Hepatocyte (in vitro differentiated cells): ENCODE measurements around the gene MND1. TPM values are rescaled to one million over a fixed set of nuclear protein-coding genes. Genes with fewer than 3 reads are reported as not detected.

Source experiments
- DNase-seq: peaks from one replicate; pipeline ENCODE4 v3.0.0-alpha.2; 2016; ENCODE audit warnings: low spot score
- H2AFZ ChIP-seq: fragments of 200-600 bp; sonication (generic); 2 replicates; pipeline ENCODE4 v1.6.0; 2016; ENCODE audit warnings: antibody characterized with exemption, mild to moderate bottlenecking
- H3K27ac ChIP-seq: fragments of 200-600 bp; sonication (generic); 2 replicates; pipeline ENCODE4 v1.5.1; 2016; ENCODE audit warnings: mild to moderate bottlenecking
- H3K27me3 ChIP-seq: fragments of 200-600 bp; sonication (generic); 2 replicates; pipeline ENCODE4 v1.6.1; 2016
- H3K36me3 ChIP-seq: fragments of 200-600 bp; sonication (generic); replicated peaks from 2 replicates; pipeline ENCODE4 v1.5.1; 2016; ENCODE audit warnings: low read depth; ENCODE audit not compliant: insufficient read depth
- H3K4me1 ChIP-seq: fragments of 200-600 bp; sonication (generic); 2 replicates; pipeline ENCODE4 v1.5.1; 2016; ENCODE audit warnings: mild to moderate bottlenecking, moderate library complexity; ENCODE audit not compliant: insufficient read depth
- H3K4me2 ChIP-seq: fragments of 200-600 bp; sonication (generic); 2 replicates; pipeline ENCODE4 v1.6.0; 2016
- H3K4me3 ChIP-seq: fragments of 200-600 bp; sonication (generic); 2 replicates; pipeline ENCODE4 v1.5.1; 2016; ENCODE audit warnings: mild to moderate bottlenecking
- H3K79me2 ChIP-seq: fragments of 200-600 bp; sonication (generic); 2 replicates; pipeline ENCODE4 v1.6.0; 2017; ENCODE audit warnings: mild to moderate bottlenecking
- H3K9me2 ChIP-seq: fragments of 200-600 bp; sonication (generic); replicated peaks from 2 replicates; pipeline ENCODE4 v1.6.0; 2017; ENCODE audit warnings: mild to moderate bottlenecking; ENCODE audit not compliant: insufficient read depth
- H3K9me3 ChIP-seq: fragments of 200-600 bp; sonication (generic); 2 replicates; pipeline ENCODE4 v1.5.1; 2016; ENCODE audit warnings: low read depth, mild to moderate bottlenecking
- H4K20me1 ChIP-seq: fragments of 200-600 bp; sonication (generic); 2 replicates; pipeline ENCODE4 v1.6.0; 2016; ENCODE audit warnings: mild to moderate bottlenecking; ENCODE audit not compliant: insufficient read depth, poor library complexity, severe bottlenecking
- CTCF ChIP-seq: fragments of 200-600 bp; sonication (generic); IDR thresholded peaks from 2 replicates; pipeline ENCODE4 v1.5.1; 2016; ENCODE audit warnings: antibody characterized with exemption, mild to moderate bottlenecking; ENCODE audit not compliant: poor library complexity
- EZH2 ChIP-seq: fragments of 200-600 bp; sonication (generic); IDR thresholded peaks from 2 replicates; pipeline ENCODE4 v1.6.1; 2016; ENCODE audit warnings: antibody characterized with exemption, mild to moderate bottlenecking, borderline replicate concordance
- EZH2phosphoT487 ChIP-seq: fragments of 200-600 bp; sonication (generic); IDR thresholded peaks from one replicate; pipeline ENCODE4 v1.6.1; 2018; ENCODE audit warnings: antibody characterized with exemption, mild to moderate bottlenecking, low read depth, moderate library complexity; ENCODE audit not compliant: unreplicated experiment, severe bottlenecking
- WGBS: methylation state at CpG from one replicate; pipeline ENCODE4 v1.1.6; 2016; ENCODE audit warnings: low lambda C conversion rate; ENCODE audit errors: missing lambda C conversion rate; 5-methylcytosine and 5-hydroxymethylcytosine counted together
- polyA plus RNA-seq: library from polyadenylated mRNA; unstranded; fragments of >200 nt; fragmentation: Nextera tagmentation; extraction: Ambion mirVana; gene quantifications from 2 replicates; pipeline ENCODE4 v1.2.1, GENCODE V29; 2016
- total RNA-seq: library from RNA; depleted of rRNA; stranded (reverse); fragments of >200 nt; gene quantifications from 2 replicates; pipeline ENCODE4 v1.2.3, GENCODE V29; 2014

The MND1 gene
- total and polyA plus RNA-seq, 2 experiments from 2014 or later = 2.2 to 4.3 TPM

- Histone ChIP-seq H3K9me3 (no peaks in the 10 kb centered on the region), H2AFZ (no peak overlapping the region), H3K27ac (no peak overlapping the region), H3K36me3 (no peaks in the 10 kb centered on the region), H3K79me2 (no peaks in the 10 kb centered on the region), H3K4me1 (no peaks in the 10 kb centered on the region), H3K4me3 (no peak overlapping the region), H3K4me2 (no peak overlapping the region), H4K20me1 (no peaks in the 10 kb centered on the region), H3K9me2 (no peaks in the 10 kb centered on the region), H3K27me3 (no peaks in the 10 kb centered on the region)
- 71% methylated on average over 3 of the region's 3 CpGs for WGBS
- DNase-seq = no peak
- TF ChIP-seq EZH2 (no peak), CTCF (no peak), EZH2phosphoT487 (no peak)
Measured at GRCh38 chr4:153418558-153418957, 74.1 kb downstream of the MND1 start.

GRCh38 chr4:153419029-153419428, 74.5 kb downstream of the MND1 start:
- no peaks in the 10 kb centered on the region for H3K27me3 ChIP-seq
- no peaks in the 10 kb centered on the region for H3K36me3 ChIP-seq
- WGBS = 85% methylated on average over 5 of the region's 5 CpGs
- TF ChIP-seq EZH2 = no peak
- no peak for TF ChIP-seq EZH2phosphoT487
- TF ChIP-seq CTCF = no peak
- H3K4me1 ChIP-seq = no peaks in the 10 kb centered on the region
- H3K27ac ChIP-seq = no peak overlapping the region
- DNase-seq = no peak
- H2AFZ ChIP-seq = no peak overlapping the region
- H4K20me1 ChIP-seq = no peaks in the 10 kb centered on the region
- H3K4me2 ChIP-seq = no peak overlapping the region
- H3K79me2 ChIP-seq = no peaks in the 10 kb centered on the region
- H3K9me2 ChIP-seq = no peaks in the 10 kb centered on the region
- H3K9me3 ChIP-seq = no peaks in the 10 kb centered on the region
- H3K4me3 ChIP-seq = no peak overlapping the region

GRCh38 chr4:153419673-153420278, 75.3 kb downstream of the MND1 start:
- Histone ChIP-seq H3K79me2 (no peaks in the 10 kb centered on the region), H3K4me1 (no peaks in the 10 kb centered on the region), H3K27ac (no peak overlapping the region), H3K9me2 (no peaks in the 10 kb centered on the region), H3K9me3 (no peaks in the 10 kb centered on the region), H3K27me3 (no peaks in the 10 kb centered on the region), H3K4me3 (no peak overlapping the region), H4K20me1 (no peaks in the 10 kb centered on the region), H3K4me2 (no peak overlapping the region), H2AFZ (no peak overlapping the region), H3K36me3 (no peaks in the 10 kb centered on the region)
- no peak for DNase-seq
- WGBS = 88% methylated on average over 9 of the region's 9 CpGs
- TF ChIP-seq EZH2 = no peak

GRCh38 chr4:153420361-153420760, 75.9 kb downstream of the MND1 start:
- no peaks in the 10 kb centered on the region for H3K36me3 ChIP-seq
- no peak overlapping the region for H2AFZ ChIP-seq
- H3K4me3 ChIP-seq = no peak overlapping the region
- TF ChIP-seq EZH2 (no peak), EZH2phosphoT487 (no peak)
- H3K79me2 ChIP-seq = no peaks in the 10 kb centered on the region
- H3K4me1 ChIP-seq = no peaks in the 10 kb centered on the region
- H3K4me2 ChIP-seq = no peak overlapping the region
- no peaks in the 10 kb centered on the region for H4K20me1 ChIP-seq
- H3K27me3 ChIP-seq = no peaks in the 10 kb centered on the region
- H3K9me2 ChIP-seq = no peaks in the 10 kb centered on the region
- H3K27ac ChIP-seq = no peak overlapping the region
- no peak for DNase-seq
- WGBS = 93% methylated on average over 2 of the region's 2 CpGs
- no peaks in the 10 kb centered on the region for H3K9me3 ChIP-seq
